GM12878 (cell line): Measurements from ENCODE around the gene FAM227B. TPM values are rescaled to one million over a fixed set of nuclear protein-coding genes. Genes with fewer than 3 reads are reported as not detected.

Source experiments
- ASH2L ChIP-seq: fragments of 300-600, 200-600 bp; sonication (generic); IDR thresholded peaks from 2 replicates; pipeline ENCODE4 v1.6.1; 2017; ENCODE audit warnings: low read depth, mild to moderate bottlenecking, borderline replicate concordance
- ATF3 ChIP-seq: IDR thresholded peaks from 2 replicates; pipeline ENCODE4 v1.6.1; 2011; ENCODE audit warnings: low read depth, mild to moderate bottlenecking, low read length, moderate library complexity, borderline replicate concordance; ENCODE audit errors: extremely low read depth
- CEBPZ ChIP-seq: fragments of 150-350 bp; IDR thresholded peaks from 2 replicates; pipeline ENCODE4 v1.6.1; 2016; ENCODE audit warnings: low read depth, low read length
- E4F1 ChIP-seq: fragments of 450-650 bp; IDR thresholded peaks from 2 replicates; pipeline ENCODE4 v1.6.1; 2018; ENCODE audit warnings: borderline replicate concordance, mild to moderate bottlenecking; ENCODE audit not compliant: partially characterized antibody
- LARP7 ChIP-seq: fragments of 450-650 bp; IDR thresholded peaks from 2 replicates; pipeline ENCODE4 v1.6.1; 2017; ENCODE audit warnings: mild to moderate bottlenecking
- MXI1 ChIP-seq: fragments of 150-350 bp; IDR thresholded peaks from 2 replicates; pipeline ENCODE4 v1.6.1; 2011; ENCODE audit warnings: low read depth, mild to moderate bottlenecking, inconsistent platforms, low read length, improper control_type of control experiment
- RAD21 ChIP-seq: IDR thresholded peaks from 2 replicates; pipeline ENCODE4 v1.6.1; 2011; ENCODE audit warnings: mild to moderate bottlenecking, low read depth, low read length, moderate library complexity; ENCODE audit not compliant: insufficient read depth
- RCOR1 ChIP-seq: conservative IDR thresholded peaks from 2 replicates; pipeline ENCODE4 v1.6.1; 2012; ENCODE audit warnings: low read depth, low read length, improper control_type of control experiment
- polyA plus RNA-seq, 11 experiments: library from polyadenylated mRNA; depleted of rRNA in 4 of 11; unstranded in 6 of 11; stranded (reverse) in 5 of 11; fragments of >200 nt; fragmentation: Nextera tagmentation in 4 of 11; fragmentation: Illumina TruSeq in 1 of 11; extraction: Ambion mirVana in 4 of 11; extraction: Trizol in 1 of 11; gene quantifications; 1 replicate in 1 of 11; 2 replicates in 10 of 11; pipeline versions ENCODE4 v1.2.1 to v1.2.3, GENCODE V29; 2011 to 2016; ENCODE audit warnings: inconsistent platforms in 2 of 11, missing spikeins in 2 of 11, low read depth in 1 of 11
- total RNA-seq, 4 experiments: library from RNA; depleted of rRNA in 3 of 4; stranded (reverse); fragments of >200 nt in 3 of 4; fragmentation: Illumina TruSeq in 1 of 4; extraction: Trizol in 1 of 4; gene quantifications; 2 replicates each; pipeline versions ENCODE4 v1.2.1 to v1.2.3, GENCODE V29; 2013 to 2021

FAM227B gene
- total and polyA plus RNA-seq, 10 of the 15 experiments (the other 5 are each of a cell fraction or from before 2014, with no cell fraction given): 3.9 to 12.6 (median 6.9) TPM

- TF ChIP-seq CEBPZ (no peak), MXI1 (no peak), ATF3 (no peak), ASH2L (no peak), E4F1 (no peak), LARP7 (no peak), RAD21 (no peak), RCOR1 (no peak)
Measured at GRCh38 chr15:49467746-49468480, 152.7 kb downstream of the FAM227B start (continued).
